ENCODE results near the gene CAMK1G. TPM values are rescaled to one million over a fixed set of nuclear protein-coding genes. Genes with fewer than 3 reads are reported as not detected.

The CAMK1G gene
- total and polyA plus RNA-seq, 2 donors (not counting 1 experiment from before 2014, with no cell fraction given) = not detected

- ChIA-PET CTCF (no interaction called here), POLR2A (no interaction called here)
- no peak overlapping the region for H3K4me2 ChIP-seq (replicated peaks; ENCODE audit: low read depth, low read length, poor library complexity, severe bottlenecking)
- no peak overlapping the region for H3K4me3 ChIP-seq (ENCODE audit: control extremely low read depth in 1 of 5, extremely low read depth in 1 of 5, insufficient read depth in 1 of 5, low read depth in 2 of 5, low read length in 4 of 5)
- peaks cover 35% of the 10 kb centered on the region for H3K27me3 Mint-ChIP-seq
- peaks cover 0 to 5% (median 1%) of the 10 kb centered on the region in 4 experiments for H3K27me3 ChIP-seq (replicated peaks in 1 of 4; ENCODE audit: control extremely low read depth in 1 of 4, control insufficient read depth in 3 of 4, insufficient read depth in 4 of 4, low read length in 3 of 4)
- H3K9me3 ChIP-seq (ENCODE audit: control extremely low read depth in 1 of 3, control insufficient read depth in 2 of 3, insufficient read depth in 1 of 3, low read length in 2 of 3) = no peaks in the 10 kb centered on the region
- H3K27ac Mint-ChIP-seq = no peak overlapping the region
- H3K4me1 ChIP-seq (ENCODE audit: control insufficient read depth in 2 of 2, insufficient read depth in 2 of 2, low read length in 2 of 2) = no peaks in the 10 kb centered on the region
- intact Hi-C loops (cut with micrococcal nuclease) = no loop called here
- no peaks in the 10 kb centered on the region for H3K36me3 ChIP-seq (replicated peaks in 1 of 2; ENCODE audit: control extremely low read depth in 1 of 2, control insufficient read depth in 1 of 2, extremely low read depth in 1 of 2, insufficient read depth in 2 of 2, low read length in 1 of 2)
- TF ChIP-seq EZH2 (IDR thresholded peaks at IDR 0.05; ENCODE audit: borderline replicate concordance, insufficient read depth, low read depth, low read length, poor library complexity, severe bottlenecking) (no peak), CTCF (IDR thresholded peaks at IDR 0.05) (no peak)
- no peaks in the 10 kb centered on the region for H3K4me1 Mint-ChIP-seq
- H3K27ac ChIP-seq (ENCODE audit: low read length in 2 of 2) = no peak overlapping the region
- no peaks in the 10 kb centered on the region for H4K20me1 ChIP-seq (ENCODE audit: control insufficient read depth, insufficient read depth, low read length, poor library complexity, severe bottlenecking)
- ATAC-seq (ENCODE audit: low read depth) (no peak), DNase-seq (no peak)
- WGBS (ENCODE audit: insufficient coverage) = 51% methylated on average over 5 of the region's 6 CpGs
- H3K9me3 Mint-ChIP-seq (ENCODE audit: insufficient read depth) = no peaks in the 10 kb centered on the region
- H3K9ac ChIP-seq (ENCODE audit: low read length) = no peak overlapping the region
- H2AFZ ChIP-seq (ENCODE audit: insufficient read depth, low read depth, low read length, poor library complexity, severe bottlenecking) = no peak overlapping the region
- H3K79me2 ChIP-seq (ENCODE audit: control insufficient read depth, insufficient read depth, low read length) = no peaks in the 10 kb centered on the region
- no peak overlapping the region for H3K4me3 Mint-ChIP-seq
These were observed 35.4 kb downstream of the CAMK1G start for GRCh38 chr1:209618756-209619420.

- no peak overlapping the region for H3K4me3 ChIP-seq (ENCODE audit: control extremely low read depth in 1 of 5, extremely low read depth in 1 of 5, insufficient read depth in 1 of 5, low read depth in 2 of 5, low read length in 4 of 5)
- WGBS (ENCODE audit: insufficient coverage) = 92% methylated on average over 5 of the region's 7 CpGs
- no peak for DNase-seq
- H3K4me3 Mint-ChIP-seq = no peak overlapping the region
- intact Hi-C loops (cut with micrococcal nuclease) = no loop called here
- H3K9me3 ChIP-seq (ENCODE audit: control extremely low read depth in 1 of 3, control insufficient read depth in 2 of 3, insufficient read depth in 1 of 3, low read length in 2 of 3) = no peaks in the 10 kb centered on the region
- H2AFZ ChIP-seq (ENCODE audit: insufficient read depth, low read depth, low read length, poor library complexity, severe bottlenecking) = no peak overlapping the region
- no peaks in the 10 kb centered on the region for H3K79me2 ChIP-seq (ENCODE audit: control insufficient read depth, insufficient read depth, low read length)
- H3K36me3 ChIP-seq (replicated peaks in 1 of 2; ENCODE audit: control extremely low read depth in 1 of 2, control insufficient read depth in 1 of 2, extremely low read depth in 1 of 2, insufficient read depth in 2 of 2, low read length in 1 of 2) = no peaks in the 10 kb centered on the region
- ChIA-PET CTCF (no interaction called here), POLR2A (no interaction called here)
- H3K27ac Mint-ChIP-seq = no peak overlapping the region
- peaks cover 34% of the 10 kb centered on the region for H3K27me3 Mint-ChIP-seq
- H4K20me1 ChIP-seq (ENCODE audit: control insufficient read depth, insufficient read depth, low read length, poor library complexity, severe bottlenecking) = no peaks in the 10 kb centered on the region
- no peaks in the 10 kb centered on the region for H3K9me3 Mint-ChIP-seq (ENCODE audit: insufficient read depth)
- H3K4me2 ChIP-seq (replicated peaks; ENCODE audit: low read depth, low read length, poor library complexity, severe bottlenecking) = no peak overlapping the region
- H3K4me1 Mint-ChIP-seq = no peaks in the 10 kb centered on the region
- no peak for ATAC-seq (ENCODE audit: low read depth)
- no peak overlapping the region for H3K27ac ChIP-seq (ENCODE audit: low read length in 2 of 2)
- H3K27me3 ChIP-seq (replicated peaks in 1 of 4; ENCODE audit: control extremely low read depth in 1 of 4, control insufficient read depth in 3 of 4, insufficient read depth in 4 of 4, low read length in 3 of 4) = peaks cover 0 to 5% (median 1%) of the 10 kb centered on the region in 4 experiments
- no peak for TF ChIP-seq EZH2 (IDR thresholded peaks at IDR 0.05; ENCODE audit: borderline replicate concordance, insufficient read depth, low read depth, low read length, poor library complexity, severe bottlenecking)
- no peak for TF ChIP-seq CTCF (IDR thresholded peaks at IDR 0.05)
- H3K9ac ChIP-seq (ENCODE audit: low read length) = no peak overlapping the region
- no peaks in the 10 kb centered on the region for H3K4me1 ChIP-seq (ENCODE audit: control insufficient read depth in 2 of 2, insufficient read depth in 2 of 2, low read length in 2 of 2)
These were observed 36.4 kb downstream of the CAMK1G start for GRCh38 chr1:209619696-209620486.
